Fibroblast of lung (primary cell): ENCODE results near the gene TRERF1. TPM values are rescaled to one million over a fixed set of nuclear protein-coding genes. Genes with fewer than 3 reads are reported as not detected.

ENCODE experiments used
- DNase-seq, 2 donors: peaks; one replicate each; pipeline versions ENCODE4 v3.0.0 to v3.0.0-alpha.2; 2010; ENCODE audit warnings: low read depth in 2 of 2
- H2AFZ ChIP-seq: 2 replicates; pipeline ENCODE4 v1.5.1; 2012; ENCODE audit warnings: low read length, control low read depth, inconsistent platforms
- H3K27ac ChIP-seq: 2 replicates; pipeline ENCODE4 v1.5.1; 2011; ENCODE audit warnings: low read length, control low read depth; ENCODE audit not compliant: insufficient read depth
- H3K27me3 ChIP-seq: 2 replicates; pipeline ENCODE4 v1.5.1; 2011; ENCODE audit warnings: mild to moderate bottlenecking, low read length; ENCODE audit not compliant: control insufficient read depth, insufficient read depth
- H3K36me3 ChIP-seq: 2 replicates; pipeline ENCODE4 v1.5.1; 2011; ENCODE audit warnings: low read length; ENCODE audit not compliant: control insufficient read depth, insufficient read depth
- H3K4me1 ChIP-seq: 2 replicates; pipeline ENCODE4 v1.5.1; 2011; ENCODE audit warnings: low read length; ENCODE audit not compliant: control insufficient read depth, insufficient read depth; ENCODE audit errors: extremely low read depth
- H3K4me2 ChIP-seq: 2 replicates; pipeline ENCODE4 v1.5.1; 2011; ENCODE audit warnings: low read length, control low read depth; ENCODE audit not compliant: insufficient read depth; ENCODE audit errors: extremely low read depth
- H3K4me3 ChIP-seq, 4 experiments: fragments of 200-600 bp in 1 of 4; sonication (generic) in 1 of 4; replicated peaks in 1 of 4; 2 replicates each; pipeline ENCODE4 v1.5.1; 2011 to 2016; ENCODE audit warnings: low read length in 4 of 4, low read depth in 3 of 4, mild to moderate bottlenecking in 3 of 4, control low read depth in 2 of 4, inconsistent platforms in 1 of 4, mixed read lengths in 1 of 4; ENCODE audit not compliant: insufficient read depth in 1 of 4; ENCODE audit errors: control extremely low read depth in 1 of 4
- H3K79me2 ChIP-seq: 2 replicates; pipeline ENCODE4 v1.5.1; 2012; ENCODE audit warnings: mild to moderate bottlenecking, low read length, inconsistent platforms; ENCODE audit not compliant: control insufficient read depth, insufficient read depth
- H3K9ac ChIP-seq: 2 replicates; pipeline ENCODE4 v1.5.1; 2011; ENCODE audit warnings: mild to moderate bottlenecking, low read length, control low read depth; ENCODE audit not compliant: insufficient read depth
- H3K9me3 ChIP-seq: 2 replicates; pipeline ENCODE4 v1.5.1; 2012; ENCODE audit warnings: low read depth, low read length; ENCODE audit not compliant: control insufficient read depth, insufficient read depth
- H4K20me1 ChIP-seq: 2 replicates; pipeline ENCODE4 v1.5.1; 2011; ENCODE audit warnings: low read length; ENCODE audit not compliant: control insufficient read depth, insufficient read depth; ENCODE audit errors: extremely low read depth
- EZH2 ChIP-seq: IDR thresholded peaks from 2 replicates; pipeline ENCODE4 v1.5.1; 2012; ENCODE audit warnings: low read length, control low read depth, mild to moderate bottlenecking; ENCODE audit errors: missing control alignments
- polyA plus RNA-seq, 2 donors: library from polyadenylated mRNA; depleted of rRNA in 1 of 2; stranded (reverse) in 1 of 2; unstranded in 1 of 2; fragments of >200 nt; gene quantifications; 2 replicates each; pipeline ENCODE4 v1.2.1, GENCODE V29; 2011 to 2012; ENCODE audit warnings: missing spikeins in 1 of 2
- total RNA-seq: library from RNA; depleted of rRNA; stranded (reverse); fragments of >200 nt; gene quantifications from 2 replicates; pipeline ENCODE4 v1.2.1, GENCODE V29; 2014
- TF ChIP-seq, protein P1 (sequence below), 2 donors: IDR thresholded peaks in 1 of 2; conservative IDR thresholded peaks in 1 of 2; 1 replicate in 1 of 2; 2 replicates in 1 of 2; pipeline ENCODE4 v1.5.1; 2011 to 2012; ENCODE audit warnings: low read length in 2 of 2, control low read depth in 1 of 2, inconsistent platforms in 1 of 2, low read depth in 1 of 2, mild to moderate bottlenecking in 1 of 2

Gene TRERF1
- total and polyA plus RNA-seq, 2 donors (not counting 1 experiment from before 2014, with no cell fraction given): 6.3 to 8.3 TPM

DNA sequence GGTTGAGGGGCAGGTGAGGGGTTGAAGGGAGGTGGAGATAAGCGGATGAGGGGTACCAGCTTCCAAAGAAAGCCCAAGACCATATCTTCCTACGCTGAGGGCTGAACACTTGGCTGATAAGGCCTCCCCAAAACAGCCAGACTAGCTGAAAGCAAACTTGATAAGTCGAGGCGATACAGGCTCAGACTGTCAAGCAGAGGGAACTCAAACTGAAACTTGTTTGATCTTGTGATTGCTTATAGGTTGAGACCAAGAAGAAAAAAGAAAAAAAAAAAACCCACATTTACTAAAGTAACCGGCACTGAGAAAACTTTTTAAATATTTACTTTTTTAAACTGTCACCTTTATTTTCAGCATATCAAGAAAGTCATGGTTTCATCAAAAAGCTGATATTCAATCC is 73.6 kb downstream of the TRERF1 start:
- no peaks in the 10 kb centered on the region for H4K20me1 ChIP-seq
- H3K79me2 ChIP-seq: peaks cover 27% of the 10 kb centered on the region
- no peak overlapping the region for H3K27ac ChIP-seq
- no peaks in the 10 kb centered on the region for H3K9me3 ChIP-seq
- no peak overlapping the region for H3K4me3 ChIP-seq
- TF ChIP-seq EZH2: no peak
- TF ChIP-seq, protein P1, sequence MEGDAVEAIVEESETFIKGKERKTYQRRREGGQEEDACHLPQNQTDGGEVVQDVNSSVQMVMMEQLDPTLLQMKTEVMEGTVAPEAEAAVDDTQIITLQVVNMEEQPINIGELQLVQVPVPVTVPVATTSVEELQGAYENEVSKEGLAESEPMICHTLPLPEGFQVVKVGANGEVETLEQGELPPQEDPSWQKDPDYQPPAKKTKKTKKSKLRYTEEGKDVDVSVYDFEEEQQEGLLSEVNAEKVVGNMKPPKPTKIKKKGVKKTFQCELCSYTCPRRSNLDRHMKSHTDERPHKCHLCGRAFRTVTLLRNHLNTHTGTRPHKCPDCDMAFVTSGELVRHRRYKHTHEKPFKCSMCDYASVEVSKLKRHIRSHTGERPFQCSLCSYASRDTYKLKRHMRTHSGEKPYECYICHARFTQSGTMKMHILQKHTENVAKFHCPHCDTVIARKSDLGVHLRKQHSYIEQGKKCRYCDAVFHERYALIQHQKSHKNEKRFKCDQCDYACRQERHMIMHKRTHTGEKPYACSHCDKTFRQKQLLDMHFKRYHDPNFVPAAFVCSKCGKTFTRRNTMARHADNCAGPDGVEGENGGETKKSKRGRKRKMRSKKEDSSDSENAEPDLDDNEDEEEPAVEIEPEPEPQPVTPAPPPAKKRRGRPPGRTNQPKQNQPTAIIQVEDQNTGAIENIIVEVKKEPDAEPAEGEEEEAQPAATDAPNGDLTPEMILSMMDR (conservative IDR thresholded peaks at IDR 0.05 in 1 of 2, IDR thresholded peaks at IDR 0.05 in 1 of 2; ENCODE audit: low read depth in 1 of 2, low read length in 2 of 2): no peak
- DNase-seq: no peak
- no peak overlapping the region for H3K9ac ChIP-seq
- H3K4me2 ChIP-seq: no peak overlapping the region
- no peak overlapping the region for H2AFZ ChIP-seq
- H3K36me3 ChIP-seq: no peaks in the 10 kb centered on the region
- H3K27me3 ChIP-seq: no peaks in the 10 kb centered on the region
- no peaks in the 10 kb centered on the region for H3K4me1 ChIP-seq

DNA sequence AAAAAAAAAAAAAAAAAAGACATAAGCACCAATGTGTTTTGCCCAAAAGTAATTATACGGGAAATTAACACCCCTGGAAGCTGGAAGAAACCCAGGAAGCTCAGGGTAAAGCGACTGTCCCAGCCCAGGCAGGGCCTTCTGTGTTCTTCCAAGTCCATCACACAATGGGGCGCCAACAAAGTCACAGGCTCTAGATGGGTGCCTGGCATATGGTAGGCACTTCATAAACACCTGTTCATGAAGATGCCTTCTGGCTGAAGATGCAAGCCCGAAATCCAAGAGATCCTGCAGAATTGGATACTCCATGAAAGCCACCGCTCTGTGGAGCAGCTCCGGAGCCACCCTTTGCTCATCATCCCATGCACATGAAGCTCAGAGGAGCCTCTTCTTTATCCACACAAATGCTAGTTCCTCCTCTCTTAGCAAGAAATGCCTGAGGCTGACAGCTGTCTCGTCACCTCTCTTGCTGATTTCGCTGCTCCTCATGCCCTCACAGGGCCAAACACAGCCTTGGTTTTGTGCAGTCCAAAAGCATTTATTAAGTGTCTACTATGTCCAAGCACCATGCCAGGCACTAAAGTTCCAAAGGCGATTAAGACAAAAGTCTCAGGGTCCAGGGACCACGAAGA is 76.6 kb downstream of the TRERF1 start:
- H4K20me1 ChIP-seq: no peaks in the 10 kb centered on the region
- H3K4me2 ChIP-seq: no peak overlapping the region

DNA sequence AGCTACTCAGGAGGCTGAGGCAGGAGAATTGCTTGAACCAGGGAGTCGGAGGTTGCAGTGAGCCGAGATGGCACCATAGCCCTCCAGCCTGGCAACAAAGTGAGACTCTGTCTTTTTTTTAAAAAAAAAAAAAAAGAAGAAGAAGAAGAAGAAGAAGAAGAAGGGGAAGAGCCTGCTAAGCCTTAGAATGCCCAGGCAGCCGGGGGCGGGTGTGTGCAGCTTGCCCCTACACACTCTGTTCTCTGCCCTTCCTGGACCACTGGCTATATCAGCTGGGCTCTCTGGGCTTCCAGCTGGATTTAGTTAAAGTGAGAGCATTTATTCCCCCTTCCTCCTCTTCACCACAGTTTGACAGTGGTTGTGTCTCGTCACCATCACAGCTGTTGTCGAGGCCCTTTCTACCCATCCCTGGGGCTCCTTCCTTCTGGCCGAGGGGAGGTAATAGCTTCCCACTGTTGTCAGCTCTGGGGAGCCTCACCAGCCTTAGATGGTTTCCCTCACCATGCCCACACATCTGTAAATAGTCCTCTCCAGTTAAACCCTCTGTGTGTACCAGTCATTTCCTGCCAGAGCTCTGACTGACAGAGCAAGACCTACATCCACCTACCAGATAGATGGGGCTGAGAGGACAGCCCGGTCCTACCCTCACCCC is 77.6 kb downstream of the TRERF1 start:
- Histone ChIP-seq H3K4me1 (no peaks in the 10 kb centered on the region), H2AFZ (no peak overlapping the region), H4K20me1 (no peaks in the 10 kb centered on the region), H3K27ac (no peak overlapping the region), H3K9ac (no peak overlapping the region), H3K4me2 (no peak overlapping the region), H3K36me3 (no peaks in the 10 kb centered on the region), H3K9me3 (no peaks in the 10 kb centered on the region), H3K79me2 (peaks cover 40% of the 10 kb centered on the region), H3K4me3 (no peak overlapping the region), H3K27me3 (no peaks in the 10 kb centered on the region)
- no peak for DNase-seq
- no peak for TF ChIP-seq EZH2
- TF ChIP-seq, protein P1 (conservative IDR thresholded peaks at IDR 0.05 in 1 of 2, IDR thresholded peaks at IDR 0.05 in 1 of 2; ENCODE audit: low read depth in 1 of 2, low read length in 2 of 2): no peak

More for the DNA sequence above, 76.6 kb downstream of the TRERF1 start:
- Histone ChIP-seq H3K79me2 (peaks cover 39% of the 10 kb centered on the region), H3K4me3 (no peak overlapping the region), H3K36me3 (no peaks in the 10 kb centered on the region), H3K9me3 (no peaks in the 10 kb centered on the region), H3K27me3 (no peaks in the 10 kb centered on the region), H3K9ac (no peak overlapping the region), H3K27ac (no peak overlapping the region), H3K4me1 (no peaks in the 10 kb centered on the region), H2AFZ (no peak overlapping the region)
- TF ChIP-seq, protein P1 (conservative IDR thresholded peaks at IDR 0.05 in 1 of 2, IDR thresholded peaks at IDR 0.05 in 1 of 2; ENCODE audit: low read depth in 1 of 2, low read length in 2 of 2): no peak
- no peak for TF ChIP-seq EZH2
- no peak for DNase-seq
